ENCODE measurements around the gene HECTD1.

DNA sequence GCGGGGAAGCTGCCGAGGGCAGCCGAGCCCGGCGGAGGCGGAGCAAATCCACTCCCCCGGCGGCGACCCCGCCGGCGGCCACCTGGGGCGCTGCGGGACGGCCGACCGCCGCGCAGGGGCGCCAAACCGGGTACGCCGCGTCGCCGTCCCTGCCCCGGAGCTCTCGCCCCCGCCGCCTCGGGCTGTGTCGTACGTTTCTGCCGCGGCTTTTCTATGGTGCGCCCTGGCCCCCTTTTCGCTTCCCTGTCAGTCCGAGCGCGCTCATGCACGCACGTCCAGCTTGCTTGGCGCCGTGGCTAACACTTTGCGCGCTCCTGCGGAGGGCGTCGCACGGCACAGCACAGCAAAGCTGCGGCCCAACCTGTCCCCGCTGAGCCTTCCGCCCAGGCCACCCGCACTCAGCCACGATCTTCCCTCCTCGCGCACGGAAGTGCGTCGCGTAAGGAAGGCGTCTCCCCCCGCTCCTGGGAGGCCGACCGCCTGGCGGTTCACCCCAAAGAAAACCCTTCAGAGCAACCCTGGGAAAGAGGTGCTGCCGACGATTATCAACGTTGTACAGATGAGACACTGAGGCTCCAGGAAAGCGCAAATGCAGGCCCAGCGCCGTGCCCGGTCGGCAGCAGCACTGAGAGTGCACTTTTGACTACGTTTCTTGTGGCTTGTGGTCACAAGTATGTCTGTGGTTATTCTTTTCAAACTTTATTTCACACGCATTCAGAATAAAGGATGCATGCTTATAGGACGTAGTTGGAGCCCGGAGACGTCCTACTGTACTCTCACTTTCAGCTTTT, at the start of gene HECTD1:
- peak; percentile 28 for TF ChIP-seq CTCF (IDR thresholded peaks at IDR 0.05; ENCODE audit: low read length)
- no peak for TF ChIP-seq EZH2 (optimal IDR thresholded peaks at IDR 0.05; ENCODE audit: low read depth, low read length)

Data from MM.1S (cell line).